OCI-LY3 (cell line): ENCODE results near the gene RAD51.

Source experiments
- H2AFZ ChIP-seq: fragments of 200-600, 300-600 bp; shearing (Covaris generic); 2 replicates; pipeline ENCODE4 v1.6.0; 2014; ENCODE audit warnings: antibody characterized with exemption, low read depth, low read length
- H3K27ac ChIP-seq: fragments of 200-600, 300-600 bp; sonication (generic); 2 replicates; pipeline ENCODE4 v1.5.1; 2014; ENCODE audit warnings: mild to moderate bottlenecking, low read length, moderate library complexity, mixed read lengths
- H3K27me3 ChIP-seq: fragments of 200-600, 300-600 bp; sonication (generic); 2 replicates; pipeline ENCODE4 v1.6.1; 2014; ENCODE audit warnings: low read depth, low read length, mixed read lengths
- H3K36me3 ChIP-seq: fragments of 200-600, 300-600 bp; sonication (generic); replicated peaks from 2 replicates; pipeline ENCODE3; 2014; ENCODE audit warnings: low read depth, low read length, mixed read lengths
- H3K4me1 ChIP-seq: fragments of 300-600, 200-600 bp; sonication (generic); 2 replicates; pipeline ENCODE4 v1.6.1; 2014; ENCODE audit warnings: low read length, mixed read lengths
- H3K4me2 ChIP-seq: fragments of 200-600, 300-600 bp; sonication (generic); 2 replicates; pipeline ENCODE4 v1.6.1; 2014; ENCODE audit warnings: low read length, mixed read lengths
- H3K4me3 ChIP-seq: fragments of 300-600, 200-600 bp; sonication (generic); 2 replicates; pipeline ENCODE4 v1.5.1; 2014; ENCODE audit warnings: antibody characterized with exemption, mild to moderate bottlenecking, low read length, moderate library complexity
- H3K79me2 ChIP-seq: fragments of 300-600, 200-600 bp; shearing (Covaris generic); 2 replicates; pipeline ENCODE4 v1.6.1; 2014; ENCODE audit warnings: mild to moderate bottlenecking, low read length, mixed read lengths
- H3K9ac ChIP-seq: fragments of 300-600, 200-600 bp; shearing (Covaris generic); 2 replicates; pipeline ENCODE4 v1.6.0; 2014; ENCODE audit warnings: mild to moderate bottlenecking, low read length, moderate library complexity
- H3K9me3 ChIP-seq: fragments of 200-600, 300-600 bp; shearing (Covaris generic); 2 replicates; pipeline ENCODE4 v1.6.1; 2014; ENCODE audit warnings: low read length, mixed read lengths; ENCODE audit not compliant: insufficient read depth
- H4K20me1 ChIP-seq: fragments of 200-600, 300-600 bp; sonication (generic); 2 replicates; pipeline ENCODE4 v1.6.1; 2016; ENCODE audit warnings: low read length, mixed read lengths; ENCODE audit not compliant: insufficient read depth
- EZH2phosphoT487 ChIP-seq: fragments of 200-600 bp; shearing (Covaris generic); IDR thresholded peaks from 2 replicates; pipeline ENCODE4 v1.6.1; 2018; ENCODE audit warnings: antibody characterized with exemption, mixed run types, low read depth
- TF ChIP-seq, protein P1 (sequence below): fragments of 200-600, 300-600 bp; sonication (generic); IDR thresholded peaks from 2 replicates; pipeline ENCODE4 v1.5.1; 2014; ENCODE audit warnings: antibody characterized with exemption, low read length, low read depth

RAD51 gene

DNA sequence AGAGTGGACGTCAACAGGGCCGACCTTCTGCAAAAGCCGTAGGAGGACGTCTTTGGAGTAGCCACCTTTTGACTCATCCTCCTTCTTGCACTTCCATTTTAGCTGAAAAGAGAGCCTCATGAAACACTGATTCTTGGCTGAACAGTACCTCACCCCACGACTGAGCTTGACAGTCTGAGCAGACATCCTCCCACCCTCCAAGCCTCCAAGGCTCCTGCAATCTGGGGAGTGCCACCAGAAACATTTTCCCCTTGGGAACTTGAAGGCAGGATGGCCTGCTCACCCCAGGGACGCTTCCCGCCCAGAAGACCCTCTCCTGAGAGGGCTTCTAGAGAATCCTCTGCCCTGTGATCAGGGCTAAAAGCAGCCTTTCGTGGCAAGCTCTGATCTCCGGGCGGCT, 80.0 kb downstream of the RAD51 start:
- Histone ChIP-seq H2AFZ (no peak overlapping the region), H3K9me3 (no peaks in the 10 kb centered on the region), H3K79me2 (no peaks in the 10 kb centered on the region), H4K20me1 (no peaks in the 10 kb centered on the region), H3K27me3 (no peaks in the 10 kb centered on the region), H3K27ac (no peak overlapping the region), H3K4me1 (peaks cover 19% of the 10 kb centered on the region), H3K9ac (no peak overlapping the region), H3K36me3 (peaks cover 14% of the 10 kb centered on the region), H3K4me2 (no peak overlapping the region), H3K4me3 (no peak overlapping the region)
- TF ChIP-seq, protein P1, sequence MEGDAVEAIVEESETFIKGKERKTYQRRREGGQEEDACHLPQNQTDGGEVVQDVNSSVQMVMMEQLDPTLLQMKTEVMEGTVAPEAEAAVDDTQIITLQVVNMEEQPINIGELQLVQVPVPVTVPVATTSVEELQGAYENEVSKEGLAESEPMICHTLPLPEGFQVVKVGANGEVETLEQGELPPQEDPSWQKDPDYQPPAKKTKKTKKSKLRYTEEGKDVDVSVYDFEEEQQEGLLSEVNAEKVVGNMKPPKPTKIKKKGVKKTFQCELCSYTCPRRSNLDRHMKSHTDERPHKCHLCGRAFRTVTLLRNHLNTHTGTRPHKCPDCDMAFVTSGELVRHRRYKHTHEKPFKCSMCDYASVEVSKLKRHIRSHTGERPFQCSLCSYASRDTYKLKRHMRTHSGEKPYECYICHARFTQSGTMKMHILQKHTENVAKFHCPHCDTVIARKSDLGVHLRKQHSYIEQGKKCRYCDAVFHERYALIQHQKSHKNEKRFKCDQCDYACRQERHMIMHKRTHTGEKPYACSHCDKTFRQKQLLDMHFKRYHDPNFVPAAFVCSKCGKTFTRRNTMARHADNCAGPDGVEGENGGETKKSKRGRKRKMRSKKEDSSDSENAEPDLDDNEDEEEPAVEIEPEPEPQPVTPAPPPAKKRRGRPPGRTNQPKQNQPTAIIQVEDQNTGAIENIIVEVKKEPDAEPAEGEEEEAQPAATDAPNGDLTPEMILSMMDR: no peak
- TF ChIP-seq EZH2phosphoT487: no peak

DNA sequence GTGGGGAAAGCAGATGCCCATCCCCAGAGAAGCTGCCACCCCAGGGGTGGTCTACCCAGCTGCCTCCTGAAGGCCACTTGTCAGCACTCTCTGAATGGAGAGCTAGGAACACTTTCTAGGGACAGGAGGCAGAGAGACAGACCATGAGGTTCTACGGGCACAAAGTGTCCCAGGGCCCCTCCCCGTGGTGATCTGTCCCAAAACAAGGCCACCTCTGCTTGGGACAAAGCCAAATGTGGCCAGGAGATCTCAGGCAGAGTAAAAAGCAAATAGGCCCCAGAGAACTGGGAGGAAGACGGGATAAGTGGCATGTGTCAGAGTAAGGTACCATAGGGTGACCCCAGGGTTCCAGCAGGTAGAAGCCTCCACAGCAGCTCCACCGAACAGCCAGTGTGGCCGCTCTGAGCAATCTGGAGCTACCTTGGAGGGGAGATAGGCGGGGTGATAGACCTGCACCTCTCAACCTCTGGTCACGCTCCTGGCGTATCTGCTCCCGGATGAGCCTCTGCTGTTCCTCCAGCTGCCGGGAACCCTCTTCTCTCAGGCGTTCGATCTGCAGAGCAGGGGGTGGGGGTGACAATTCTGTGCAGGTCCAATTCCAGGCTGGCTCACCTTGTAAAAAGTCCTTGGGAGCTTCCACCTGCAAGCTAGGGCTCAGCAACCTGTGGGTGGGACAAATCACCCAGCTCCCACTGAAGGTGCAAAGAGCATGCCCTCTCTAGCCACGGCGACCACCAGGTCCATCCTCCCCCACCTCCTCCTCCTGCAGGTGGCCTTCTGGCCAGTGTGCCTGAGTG, 81.0 kb downstream of the RAD51 start:
- no peak overlapping the region for H2AFZ ChIP-seq
- no peaks in the 10 kb centered on the region for H3K27me3 ChIP-seq
- H3K4me2 ChIP-seq: no peak overlapping the region
- no peak overlapping the region for H3K4me3 ChIP-seq
- TF ChIP-seq, protein P1: no peak
- no peak for TF ChIP-seq EZH2phosphoT487
- H3K9me3 ChIP-seq: no peaks in the 10 kb centered on the region
- H4K20me1 ChIP-seq: no peaks in the 10 kb centered on the region
- no peak overlapping the region for H3K27ac ChIP-seq
- no peaks in the 10 kb centered on the region for H3K79me2 ChIP-seq
- peaks cover 10% of the 10 kb centered on the region for H3K4me1 ChIP-seq
- H3K36me3 ChIP-seq: peaks cover 14% of the 10 kb centered on the region
- no peak overlapping the region for H3K9ac ChIP-seq

DNA sequence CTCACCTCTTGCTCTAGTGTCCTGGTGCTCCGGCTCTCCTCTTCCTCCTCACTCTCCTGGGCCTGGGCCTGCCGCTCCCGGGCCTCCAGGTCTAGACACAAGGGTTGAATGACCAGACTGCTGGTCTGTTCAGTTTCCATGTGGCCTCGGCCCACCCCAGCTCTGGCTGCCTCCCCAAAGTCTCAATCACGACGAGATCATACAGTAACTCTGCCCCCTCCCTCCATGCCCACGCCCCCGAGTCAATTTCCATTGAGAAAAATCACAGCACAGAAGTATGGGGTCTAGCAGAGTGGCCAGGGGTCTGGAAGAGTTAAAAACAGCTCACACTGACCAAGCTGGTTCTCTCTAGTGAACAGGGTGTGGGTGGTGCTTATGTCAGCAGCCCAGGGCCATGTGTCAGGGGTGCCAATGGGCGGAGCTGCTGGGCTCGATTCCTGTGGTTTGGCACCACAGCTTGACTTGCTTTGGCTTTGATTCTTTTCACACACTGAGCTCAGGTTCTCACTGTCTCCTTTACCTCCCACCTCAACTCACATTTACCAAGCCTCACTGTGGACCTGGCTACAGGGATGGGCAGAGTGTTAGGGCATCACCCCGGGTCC, 81.7 kb downstream of the RAD51 start:
- H3K4me2 ChIP-seq: no peak overlapping the region
- peaks cover 14% of the 10 kb centered on the region for H3K36me3 ChIP-seq
- H3K27ac ChIP-seq: no peak overlapping the region
- no peaks in the 10 kb centered on the region for H4K20me1 ChIP-seq
- TF ChIP-seq, protein P1: no peak
- TF ChIP-seq EZH2phosphoT487: no peak
- no peaks in the 10 kb centered on the region for H3K9me3 ChIP-seq
- no peak overlapping the region for H3K9ac ChIP-seq
- H2AFZ ChIP-seq: no peak overlapping the region
- no peak overlapping the region for H3K4me3 ChIP-seq
- no peaks in the 10 kb centered on the region for H3K79me2 ChIP-seq
- H3K27me3 ChIP-seq: no peaks in the 10 kb centered on the region
- peaks cover 3% of the 10 kb centered on the region; the same call in 1 of the 2 replicates for H3K4me1 ChIP-seq
